GM19397 (cell line): ENCODE measurements around the gene PARP4.
"Not testable (repeated sequence)": the region's sequence is repeated elsewhere in the genome, so short reads cannot be mapped to it uniquely, and the experiment has no call there.

Experiments used
- ATAC-seq: cut with Tn5 transposase; IDR thresholded peaks from one replicate; pipeline ENCODE4 v1.9.1; 2021; ENCODE audit warnings: mild to moderate bottlenecking, moderate library complexity; ENCODE audit not compliant: unreplicated experiment

The PARP4 gene

DNA sequence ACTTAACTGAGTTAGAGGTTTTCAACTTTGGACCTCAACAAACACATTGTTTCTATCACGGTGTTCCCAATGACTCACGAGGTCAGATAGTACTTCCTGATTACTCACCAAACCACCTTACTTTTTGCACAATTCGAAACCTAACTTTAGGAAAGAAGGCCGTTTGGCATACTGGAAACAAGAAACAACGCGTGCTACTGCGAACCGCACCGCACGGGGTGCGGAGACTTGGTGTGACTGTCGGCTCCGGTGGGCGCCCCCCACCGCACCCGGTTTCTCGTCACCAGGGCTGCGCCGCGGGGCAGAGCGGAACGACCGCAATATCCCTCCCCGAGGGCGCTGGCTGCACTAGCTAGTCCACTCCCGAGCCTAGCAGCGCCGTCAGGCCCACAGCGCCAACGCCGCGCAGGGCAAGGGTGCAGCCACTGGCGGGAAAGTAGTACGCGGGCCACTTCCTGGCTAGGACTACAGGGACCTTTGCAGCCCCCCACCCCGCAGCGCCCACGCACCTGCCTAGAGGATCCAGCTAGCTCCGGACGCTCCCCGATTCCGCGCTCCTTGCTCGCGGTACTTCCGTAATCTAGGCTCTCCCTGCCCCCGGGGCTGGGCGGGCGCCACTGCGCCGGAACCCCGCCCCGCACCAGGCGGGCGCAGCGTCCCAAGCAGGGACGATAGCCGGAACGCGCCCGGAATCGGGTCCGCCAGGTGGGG, at the start of gene PARP4:
PARP4 (minus strand) TSS at position 582 of the 711 bp plus-strand sequence. CDS start 9,002 bp downstream, outside the sequence.
- peak; percentile 81 for ATAC-seq

DNA sequence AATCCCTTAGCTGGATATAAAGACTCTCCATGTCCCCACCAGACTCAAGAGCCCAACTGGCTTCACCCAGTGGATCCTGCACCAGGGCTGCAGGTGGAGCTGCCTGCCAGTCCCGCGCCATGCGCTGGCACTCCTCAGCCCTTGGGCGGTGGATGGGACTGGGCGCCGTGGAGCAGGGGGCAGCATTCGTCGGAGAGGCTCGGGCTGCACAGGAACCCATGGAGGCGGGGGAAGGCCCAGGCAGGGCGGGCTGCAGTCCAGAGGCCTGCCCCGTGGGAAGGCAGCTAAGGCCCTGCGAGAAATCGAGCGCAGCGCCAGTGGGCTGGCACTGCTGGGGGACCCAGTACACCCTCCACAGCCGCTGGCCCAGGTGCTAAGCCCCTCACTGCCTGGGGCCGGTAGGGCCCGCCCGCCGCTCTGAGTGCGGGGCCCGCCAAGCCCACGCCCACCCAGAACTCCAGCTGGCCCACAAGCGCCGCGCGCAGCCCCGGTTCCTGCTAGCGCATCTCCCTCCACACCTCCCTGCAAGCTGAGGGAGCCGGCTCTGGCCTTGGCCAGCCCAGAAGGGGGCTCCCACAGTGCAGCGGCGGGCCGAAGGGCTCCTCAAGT, 48.1 kb upstream of the PARP4 start:
- ATAC-seq: not testable (repeated sequence)

DNA sequence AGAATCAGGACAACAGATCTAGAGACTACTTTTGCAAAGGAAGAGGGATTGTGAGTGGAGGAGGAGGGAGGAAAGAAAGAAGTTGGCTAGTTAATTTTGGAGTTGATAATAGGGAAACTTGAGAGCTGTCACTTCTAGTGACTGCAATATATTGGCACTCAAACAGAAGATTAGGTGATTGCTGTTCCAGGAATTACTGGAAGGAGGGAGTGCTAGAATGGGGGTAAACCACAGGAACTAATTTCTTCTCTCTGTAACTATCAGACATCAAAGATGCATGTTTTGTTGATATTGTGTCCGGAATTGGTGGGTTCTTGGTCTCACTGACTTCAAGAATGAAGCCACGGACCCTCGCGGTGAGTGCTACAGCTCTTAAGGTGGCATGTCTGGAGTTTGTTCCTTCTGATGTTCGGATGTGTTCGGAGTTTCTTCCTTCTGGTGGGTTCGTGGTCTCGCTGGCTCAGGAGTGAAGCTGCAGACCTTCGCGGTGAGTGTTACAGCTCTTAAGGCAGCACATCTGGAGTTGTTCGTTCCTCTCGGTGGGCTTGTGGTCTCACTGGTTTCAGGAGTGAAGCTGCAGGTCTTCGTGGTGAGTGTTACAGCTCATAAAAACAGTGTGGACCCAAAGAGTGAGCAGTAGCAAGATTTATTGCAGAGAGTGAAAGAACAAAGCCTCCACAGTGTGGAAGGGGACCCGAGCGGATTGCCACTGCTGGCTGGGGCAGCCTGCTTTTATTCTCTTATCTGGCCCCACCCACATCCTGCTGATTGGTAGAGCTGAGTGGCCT, 47.0 kb upstream of the PARP4 start:
- ATAC-seq: not testable (repeated sequence)

DNA sequence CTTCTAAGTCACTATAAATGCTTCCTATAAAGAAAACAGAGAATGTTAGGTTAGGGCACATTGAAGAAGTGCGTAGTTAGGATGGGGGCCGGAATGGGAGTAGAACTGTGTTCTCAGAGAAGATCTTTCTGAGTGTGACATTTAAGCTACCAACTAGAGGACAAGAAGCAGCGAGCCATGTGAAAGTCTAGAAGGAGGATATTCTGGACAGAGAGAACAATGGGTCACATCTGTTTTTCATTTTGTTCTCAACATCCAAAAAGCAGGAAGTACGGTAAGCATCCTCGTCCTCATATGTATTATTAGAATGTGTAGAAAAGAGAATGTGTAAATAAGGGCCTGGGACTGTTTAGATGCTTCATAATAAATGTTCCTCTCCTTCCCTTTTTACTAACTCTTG, 44.5 kb upstream of the PARP4 start:
- no peak for ATAC-seq

DNA sequence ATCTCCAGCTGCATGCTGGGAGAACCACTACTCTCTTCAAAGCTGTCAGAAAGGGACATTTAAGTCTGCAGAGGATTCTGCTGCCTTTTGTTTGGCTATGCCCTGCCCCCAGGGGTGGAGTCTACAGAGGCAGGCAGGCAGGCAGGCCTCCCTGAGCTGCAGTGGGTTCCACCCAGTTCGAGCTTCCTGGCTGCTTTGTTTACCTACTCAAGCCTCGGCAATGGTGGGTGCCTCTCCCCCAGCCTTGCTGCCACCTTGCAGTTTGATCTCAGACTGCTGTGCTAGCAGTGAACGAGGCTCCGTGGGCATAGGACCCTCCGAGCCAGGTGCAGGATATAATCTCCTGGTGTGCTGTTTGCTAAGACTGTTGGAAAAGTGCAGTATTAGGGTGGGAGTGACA, 41.3 kb upstream of the PARP4 start:
- not testable (repeated sequence) for ATAC-seq

DNA sequence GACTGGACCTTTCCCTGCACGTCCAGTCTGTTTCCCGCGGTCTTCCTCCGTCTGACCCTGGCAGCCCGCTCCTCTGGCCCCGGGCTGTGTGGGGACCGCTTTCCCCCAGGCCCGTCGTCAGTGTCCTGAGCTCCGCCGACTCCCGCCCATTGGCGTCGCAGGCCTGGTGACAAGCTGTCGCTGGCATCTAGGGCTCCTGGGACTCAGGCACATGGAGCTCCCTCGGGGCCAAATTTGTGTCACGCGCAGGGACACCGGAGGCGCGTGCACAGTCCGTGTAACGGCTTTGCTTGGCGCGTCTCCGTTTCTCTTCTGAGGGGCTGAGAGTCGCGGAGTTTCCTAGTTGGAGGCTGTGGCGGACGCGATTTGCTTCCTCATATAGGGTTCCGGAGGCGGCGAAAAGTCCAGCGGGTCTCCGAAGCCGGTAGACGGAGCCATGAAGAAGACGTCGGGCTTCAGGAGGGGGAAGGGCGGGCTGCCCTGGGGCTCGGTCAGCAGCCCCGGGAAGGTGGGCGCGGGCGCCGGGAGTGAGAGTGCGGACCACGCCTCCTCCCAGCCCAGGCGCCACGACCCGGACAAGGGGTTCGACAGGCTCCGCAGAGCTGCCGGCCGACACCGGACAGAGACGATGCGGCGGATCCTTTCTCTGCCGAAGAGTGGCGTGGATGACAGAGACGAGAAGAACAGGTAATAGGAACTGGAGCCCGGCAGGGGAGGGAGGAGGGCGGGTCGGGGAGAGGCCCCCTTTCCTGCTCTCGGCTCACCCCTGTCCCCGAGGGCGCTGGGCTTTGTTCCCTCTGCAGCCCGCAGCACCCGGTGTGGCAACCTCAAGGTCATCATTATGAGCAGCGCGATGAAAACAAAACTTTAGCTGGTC, 29.1 kb upstream of the PARP4 start:
- ATAC-seq: peak; percentile 59

DNA sequence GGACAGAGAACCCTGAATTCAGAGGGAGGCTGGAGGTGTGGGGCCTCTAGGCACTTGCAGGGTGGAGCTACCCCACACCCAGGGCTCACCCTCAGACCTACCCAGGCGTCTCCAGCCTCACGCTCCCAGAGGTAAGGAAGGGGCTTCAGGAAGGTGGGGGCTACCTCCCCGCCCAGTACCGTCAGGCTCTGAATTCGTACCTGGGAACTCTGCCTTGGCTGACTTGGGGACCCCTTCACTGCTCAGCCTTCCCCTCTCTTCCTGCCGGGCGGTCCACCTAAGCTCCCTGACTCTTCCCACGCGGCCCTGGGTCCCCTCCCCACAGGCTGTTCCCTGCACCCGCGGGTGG, 28.5 kb upstream of the PARP4 start:
- no peak for ATAC-seq

DNA sequence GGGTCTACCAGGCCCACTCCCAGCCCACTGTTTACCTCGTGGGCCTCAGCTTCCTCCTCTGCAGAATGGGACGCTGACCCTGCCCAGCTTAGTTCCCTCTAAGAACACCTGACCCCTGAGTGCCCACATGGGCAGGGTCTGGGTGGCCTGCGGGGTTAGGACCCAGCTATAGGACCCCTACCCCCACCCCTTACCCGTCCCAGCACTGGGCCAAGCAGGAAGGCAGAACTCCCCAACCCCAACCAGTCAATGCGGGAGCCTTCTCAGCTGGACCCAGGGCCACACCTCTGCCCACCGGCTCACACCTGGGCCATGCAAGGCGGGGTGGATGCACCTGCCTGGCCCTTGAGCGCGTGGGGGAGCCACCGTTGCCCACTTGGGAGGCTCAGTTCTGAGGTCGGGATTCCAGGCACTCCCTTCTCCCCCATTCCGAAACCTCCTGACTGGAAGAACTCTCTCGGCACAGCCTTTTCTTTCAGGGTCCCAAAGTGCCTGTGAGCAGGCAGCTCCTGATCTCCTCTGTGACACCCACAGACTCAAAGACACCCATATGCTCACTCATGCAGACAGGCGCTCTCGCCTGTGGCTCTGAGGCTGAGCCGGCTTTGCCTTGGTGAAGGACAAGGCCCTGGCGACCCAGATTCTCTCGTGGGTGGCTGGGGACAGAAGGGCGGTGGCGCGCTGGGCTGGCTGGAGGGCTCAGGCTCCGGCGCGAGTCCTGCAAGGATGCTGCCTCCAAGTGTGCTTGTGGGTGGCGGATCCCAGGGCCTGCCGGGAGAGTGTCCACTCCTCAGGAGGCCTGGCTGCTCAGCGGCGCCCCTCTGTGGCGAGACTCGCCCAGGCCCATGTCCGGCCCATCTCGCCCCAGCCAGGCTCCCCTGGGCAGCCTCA, 27.9 kb upstream of the PARP4 start:
- ATAC-seq: no peak

DNA sequence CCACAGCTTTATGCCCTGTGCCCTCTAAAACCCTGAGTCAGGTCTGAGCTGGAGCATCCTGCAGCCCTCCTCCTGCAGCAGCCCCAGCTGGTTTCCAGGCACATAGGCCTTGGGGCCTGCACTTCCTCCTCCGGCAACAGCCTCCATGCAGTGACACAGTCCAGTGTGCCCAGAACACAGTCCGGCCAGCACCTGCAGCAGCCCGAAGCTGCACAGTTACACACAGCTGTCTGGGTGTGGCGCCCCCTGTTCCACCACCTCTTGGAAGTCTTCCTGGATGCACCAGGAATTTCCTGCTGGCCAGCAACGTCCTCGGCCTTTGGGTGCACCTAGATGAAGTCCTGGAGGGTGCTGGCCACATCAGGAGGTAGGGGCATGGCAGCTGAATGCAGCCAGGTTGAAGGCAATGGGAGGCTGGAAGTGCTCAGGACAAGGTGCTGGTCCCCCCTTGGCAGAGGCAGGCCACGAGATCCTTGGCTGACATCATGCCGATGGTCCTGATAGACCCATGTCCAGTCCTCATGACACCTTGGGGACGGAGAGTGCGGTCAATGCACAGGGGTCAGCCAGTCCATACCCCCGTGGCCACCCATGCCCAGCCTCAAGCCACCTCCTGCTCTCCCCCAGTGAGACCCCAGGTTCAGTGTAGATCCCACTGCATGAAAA, 27.1 kb upstream of the PARP4 start:
- no peak for ATAC-seq

DNA sequence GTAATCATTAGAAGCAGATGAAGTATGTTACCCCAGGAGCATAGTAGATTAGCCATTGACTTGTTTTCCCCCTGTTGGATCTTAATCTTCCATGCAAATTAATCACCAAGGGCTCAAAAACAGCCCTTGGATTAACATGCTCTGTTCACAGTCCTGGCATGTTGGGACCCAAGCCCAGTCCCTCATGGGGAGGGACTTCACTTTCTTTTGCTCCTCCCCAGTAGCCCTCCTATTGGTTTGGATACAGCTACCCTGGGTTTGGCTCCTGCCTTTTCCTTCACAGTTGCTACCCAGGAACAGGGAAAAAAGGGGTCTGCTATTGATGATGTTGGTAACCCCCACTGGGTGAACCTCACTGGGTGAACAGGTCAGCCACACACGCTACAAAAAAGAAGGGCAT, 16.9 kb upstream of the PARP4 start:
- no peak for ATAC-seq

DNA sequence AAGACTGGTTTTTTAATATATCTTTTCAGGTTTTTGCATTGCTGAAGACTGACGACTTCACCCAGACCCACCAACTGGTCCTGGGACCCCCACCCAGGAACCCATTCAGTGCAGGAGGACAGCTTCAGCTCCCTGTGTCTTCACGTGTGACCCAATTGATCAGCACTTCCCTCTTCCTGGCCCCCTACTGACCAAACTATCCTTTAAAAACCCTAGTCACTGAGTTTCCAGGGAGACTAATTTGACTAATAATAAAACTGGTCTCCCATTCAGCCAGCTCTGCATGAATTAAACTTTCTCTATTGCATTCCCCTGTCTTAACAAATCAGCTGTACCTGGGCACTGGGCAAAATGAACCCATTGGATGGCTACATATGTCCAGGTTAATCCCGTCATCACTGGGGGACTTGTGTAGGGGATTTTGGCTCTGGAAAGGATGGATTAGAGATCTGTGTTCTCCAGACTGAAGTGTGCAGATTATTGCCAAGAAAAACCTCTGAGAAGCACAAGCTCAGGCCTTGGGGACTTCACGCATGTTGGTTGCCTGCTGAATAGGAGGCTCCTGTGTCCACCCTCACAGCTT, 16.3 kb upstream of the PARP4 start:
- ATAC-seq: no peak

DNA sequence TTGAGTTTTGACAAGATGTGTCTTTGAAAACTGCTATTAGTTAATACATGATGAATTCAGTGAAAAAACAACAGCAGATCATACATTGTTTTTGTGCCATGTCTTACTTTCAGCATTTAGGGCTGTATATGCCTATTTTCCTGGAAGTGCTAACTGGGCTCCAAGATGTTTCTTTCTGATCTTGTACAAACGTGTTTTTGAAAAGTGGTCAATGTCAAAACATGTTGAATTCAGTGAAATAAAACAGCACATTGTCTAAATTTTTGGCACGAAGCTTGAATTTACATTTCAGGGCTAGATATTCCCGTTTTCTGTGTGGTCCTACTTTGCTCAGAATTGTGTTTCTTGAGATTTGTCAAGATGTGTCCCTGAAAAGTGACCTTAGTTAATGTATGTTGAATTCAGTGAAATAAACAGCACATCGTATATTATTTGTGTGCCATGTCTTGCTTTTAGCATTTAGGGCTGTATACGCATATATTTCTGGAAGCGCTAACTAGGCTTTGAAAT, 14.7 kb upstream of the PARP4 start:
- ATAC-seq: no peak

DNA sequence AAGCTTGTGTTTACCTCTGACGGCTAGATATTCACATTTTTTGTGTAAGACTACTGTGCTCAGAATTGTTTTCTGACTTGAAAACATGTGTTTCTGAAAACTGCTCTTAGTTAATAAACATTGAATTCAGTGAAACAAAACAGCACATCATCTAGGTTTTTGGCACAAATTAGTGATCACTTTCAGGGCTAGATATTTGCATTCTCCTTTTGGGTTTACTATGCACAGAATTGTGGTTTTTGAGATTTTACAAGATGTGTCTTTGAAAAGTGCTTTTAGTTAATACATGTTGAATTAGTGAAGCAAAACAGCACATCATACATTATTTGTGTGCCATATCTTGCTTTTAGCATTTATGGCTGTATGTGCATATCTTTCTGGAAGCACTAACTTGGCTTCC, 8.2 kb upstream of the PARP4 start:
- ATAC-seq: no peak

DNA sequence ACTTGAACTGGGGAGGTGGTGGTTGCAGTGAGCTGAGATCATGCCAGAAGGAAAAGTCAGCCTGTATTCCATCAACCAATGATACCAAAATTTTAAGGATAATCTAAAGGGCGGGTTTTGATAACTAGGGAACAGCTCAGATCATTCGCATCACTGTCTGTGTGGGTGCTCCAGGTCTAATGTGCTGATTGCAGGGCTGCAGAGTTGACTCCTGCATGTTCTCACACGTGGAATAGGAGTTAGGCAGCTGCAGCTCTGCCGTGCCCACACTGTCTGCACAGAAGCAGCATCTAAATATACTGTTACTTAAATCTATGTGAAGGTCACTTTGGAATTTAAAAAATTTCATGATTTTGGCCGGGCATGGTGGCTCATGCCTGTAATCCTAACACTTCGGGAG, 4.3 kb upstream of the PARP4 start:
- no peak for ATAC-seq

DNA sequence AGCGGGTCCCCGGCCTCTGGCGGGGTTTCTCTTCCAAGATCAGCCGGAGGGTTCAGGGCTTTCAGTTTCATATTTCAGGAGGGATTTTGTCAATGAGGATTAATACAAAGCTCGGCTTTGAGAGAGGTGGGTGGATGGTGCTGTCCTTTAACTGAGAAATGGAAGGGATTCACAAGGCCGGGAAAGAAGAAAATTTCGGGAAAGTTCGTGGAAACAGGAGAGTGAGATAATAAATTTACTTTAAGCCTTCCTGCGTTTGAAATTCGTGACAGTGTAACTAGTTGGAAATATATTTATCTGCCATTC, 283 bp upstream of the PARP4 start:
- ATAC-seq: no peak

DNA sequence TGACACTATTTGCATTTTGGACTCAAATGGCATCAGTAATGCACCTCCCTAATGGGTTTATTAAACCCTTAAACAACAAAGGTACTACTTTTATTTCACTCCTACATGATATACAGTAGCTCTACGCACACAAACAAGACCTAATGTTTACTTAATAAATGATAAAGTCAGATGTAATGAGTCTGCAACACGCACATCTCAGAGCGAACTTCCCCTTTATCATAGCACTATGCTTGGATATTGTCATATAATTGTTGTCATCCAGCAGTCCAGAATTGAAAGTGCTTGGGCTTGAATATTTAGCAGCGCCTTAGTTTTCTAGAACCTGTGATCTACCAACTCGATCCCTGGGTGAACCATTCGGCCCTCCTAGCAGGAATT, 772 bp downstream of the PARP4 start:
- no peak for ATAC-seq

DNA sequence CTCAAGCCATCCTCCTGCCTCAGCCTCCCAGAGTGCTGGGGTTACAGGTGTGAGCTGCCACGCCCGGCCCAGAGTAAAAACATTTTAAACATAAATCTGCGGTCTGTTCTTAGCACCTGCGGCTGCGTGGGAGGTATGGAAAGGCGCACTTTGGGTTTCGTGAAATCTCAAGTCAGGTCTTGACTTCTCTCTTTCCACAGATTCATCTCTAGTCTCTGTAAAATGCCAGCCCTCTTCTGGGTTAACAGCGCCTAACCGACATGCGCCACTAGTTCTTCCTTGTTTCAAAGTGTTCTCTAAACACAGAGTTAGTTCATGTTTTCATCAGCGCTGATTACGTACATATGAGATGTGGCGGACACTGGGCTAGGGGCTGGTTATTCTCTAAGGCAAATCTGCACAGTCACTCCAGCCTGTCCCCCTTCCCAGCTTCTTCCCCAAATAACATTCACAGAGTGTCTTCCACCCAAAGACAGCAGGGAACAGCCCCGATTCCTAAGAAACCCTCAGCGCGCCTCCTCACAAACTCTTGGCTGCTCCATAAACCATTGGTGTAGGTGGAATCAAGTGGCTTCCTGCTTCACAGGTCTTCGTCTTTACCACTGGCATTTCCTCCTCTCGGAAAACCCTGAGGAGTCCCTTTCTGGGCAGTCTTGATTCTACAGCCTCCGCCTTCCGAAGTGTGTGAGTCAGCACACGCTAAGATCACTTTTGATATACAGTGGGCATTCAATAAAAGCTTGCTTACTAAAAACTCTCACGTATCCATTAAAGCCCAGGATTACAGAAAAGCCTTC, 1.4 kb downstream of the PARP4 start:
- peak; percentile 33 for ATAC-seq

DNA sequence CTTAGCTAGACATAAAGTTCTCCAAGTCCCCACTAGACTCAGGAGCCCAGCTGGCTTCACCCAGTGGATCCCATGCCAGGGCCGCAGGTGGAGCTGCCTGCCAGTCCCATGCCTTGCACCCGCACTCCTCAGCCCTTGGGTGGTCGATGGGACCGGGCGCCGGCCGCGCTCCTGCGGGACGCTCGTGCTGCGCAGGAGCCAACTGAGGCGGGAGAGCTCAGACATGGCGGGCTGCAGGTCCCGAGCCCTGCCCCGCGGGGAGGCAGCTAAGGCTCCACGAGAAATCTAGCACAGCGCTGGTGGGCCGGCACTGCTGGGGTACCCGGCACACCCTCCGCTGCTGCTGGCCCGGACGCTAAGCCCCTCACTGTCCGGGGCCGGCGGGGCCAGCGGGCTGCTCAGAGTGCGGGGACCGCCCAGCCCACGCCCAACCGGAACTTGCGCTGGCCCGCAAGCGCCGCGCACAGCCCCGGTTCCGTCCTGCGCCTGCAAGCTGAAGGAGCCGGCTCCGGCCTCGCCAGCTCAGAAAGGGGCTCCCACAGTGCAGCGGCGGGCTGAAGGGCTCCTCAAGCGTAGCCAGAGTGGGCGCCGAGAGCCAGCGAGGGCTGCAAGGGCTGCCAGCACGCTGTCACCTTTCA, 5.8 kb downstream of the PARP4 start:
- no peak for ATAC-seq
